ENCODE measurements around the gene RNF169.
A peak's percentile ranks its signal among the peaks of the same experiment; 100 is the strongest.
"Not testable (repeated sequence)": the region's sequence is repeated elsewhere in the genome, so short reads cannot be mapped to it uniquely, and the experiment has no call there.

The RNF169 gene

DNA sequence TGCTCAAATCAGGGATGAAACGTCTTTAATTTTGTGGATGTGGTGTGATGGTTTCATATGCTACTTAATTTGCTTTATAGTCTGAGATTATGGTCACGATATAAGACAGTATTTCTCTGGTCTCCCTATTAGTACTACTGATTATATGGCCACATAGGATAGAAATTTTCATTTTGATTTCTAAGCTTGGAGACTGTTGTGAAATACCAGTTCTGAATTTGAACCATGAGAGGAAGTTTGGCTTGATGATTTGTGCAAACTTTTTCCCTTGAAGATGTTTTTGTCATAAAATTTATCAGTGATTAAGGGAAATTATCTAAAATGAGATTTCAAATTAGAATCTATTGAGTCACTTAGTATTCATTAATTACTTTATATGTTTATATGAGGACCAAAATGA is 2.7 kb downstream of the RNF169 start:
- no peak for DNase-seq (ENCODE audit: insufficient read length)
- TF ChIP-seq TAF1 (IDR thresholded peaks at IDR 0.05; ENCODE audit: borderline replicate concordance, low read depth, low read length): no peak
- TF ChIP-seq POLR2AphosphoS5 (IDR thresholded peaks at IDR 0.05; ENCODE audit: low read depth, low read length): no peak
- no peak for TF ChIP-seq POLR2A (IDR thresholded peaks at IDR 0.05; ENCODE audit: low read depth, low read length)
- no peak for FAIRE-seq

DNA sequence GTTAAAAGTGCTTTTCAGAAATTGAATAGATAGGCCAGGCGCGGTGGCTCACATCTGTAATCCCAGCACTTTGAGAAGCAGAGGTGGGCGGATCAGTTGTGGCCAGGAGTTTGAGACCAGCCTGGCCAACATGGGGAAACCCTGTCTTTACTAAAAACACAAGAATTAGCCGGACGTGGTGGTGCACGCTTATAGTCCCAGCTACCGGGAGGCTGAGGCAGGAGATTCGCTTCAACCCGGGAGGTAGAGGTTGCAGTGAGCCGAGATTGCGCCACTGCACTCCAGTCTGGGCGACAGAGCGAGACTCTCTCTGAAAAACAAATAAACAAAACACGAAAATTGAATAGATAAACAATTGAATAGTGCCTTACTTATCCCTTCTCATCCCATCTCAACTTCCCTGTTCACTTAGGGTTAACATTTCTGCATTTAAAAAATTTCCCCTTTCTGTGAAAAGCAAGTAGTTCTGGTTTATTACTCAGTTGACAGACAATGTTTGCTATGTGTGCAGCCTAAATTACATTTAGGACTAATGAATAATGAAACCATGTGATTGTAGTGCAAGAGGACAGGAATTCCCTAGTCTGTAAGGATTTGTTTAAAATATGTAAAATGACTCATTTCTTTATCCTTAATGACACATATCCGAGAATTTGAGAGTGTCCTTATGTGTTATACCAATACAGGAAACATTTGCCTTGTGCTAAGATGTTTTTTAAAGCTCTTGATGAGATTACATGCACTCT is 6.0 kb downstream of the RNF169 start:
- FAIRE-seq: peak; percentile 61
- no peak; the same call in 1 of the 2 replicates for TF ChIP-seq POLR2A (IDR thresholded peaks at IDR 0.05; ENCODE audit: low read depth, low read length)
- TF ChIP-seq POLR2AphosphoS5 (IDR thresholded peaks at IDR 0.05; ENCODE audit: low read depth, low read length): no peak
- no peak for TF ChIP-seq TAF1 (IDR thresholded peaks at IDR 0.05; ENCODE audit: borderline replicate concordance, low read depth, low read length)
- no peak for DNase-seq (ENCODE audit: insufficient read length)

DNA sequence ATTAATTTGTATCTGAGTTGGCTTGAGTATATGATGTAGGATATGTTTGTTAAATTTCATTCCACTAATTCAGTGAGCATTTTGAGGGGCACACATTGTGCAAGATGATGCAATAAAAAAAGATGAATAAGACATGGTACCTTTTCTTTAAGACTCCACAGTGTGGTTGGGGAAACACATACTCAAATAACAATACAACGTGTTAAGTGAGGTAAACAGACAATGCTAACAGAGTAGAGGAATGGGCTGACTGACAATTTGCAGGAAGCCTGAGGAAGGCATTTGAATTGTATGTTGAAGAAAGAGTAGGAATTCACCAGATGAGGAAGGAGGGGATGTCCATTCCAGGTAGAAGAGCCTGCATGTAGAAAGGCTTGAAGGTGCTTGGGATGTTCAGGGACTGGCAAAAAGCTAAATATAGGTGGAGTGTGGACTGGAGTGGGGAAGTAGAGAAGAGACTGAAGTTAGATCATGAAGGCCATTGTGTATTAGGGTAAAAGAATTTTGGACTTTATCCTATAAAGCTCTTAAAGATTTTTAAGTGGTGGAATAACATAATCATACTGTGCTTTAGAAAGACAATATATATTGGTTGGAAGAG is 6.8 kb downstream of the RNF169 start:
- no peak for TF ChIP-seq POLR2A (IDR thresholded peaks at IDR 0.05; ENCODE audit: low read depth, low read length)
- no peak for TF ChIP-seq TAF1 (IDR thresholded peaks at IDR 0.05; ENCODE audit: borderline replicate concordance, low read depth, low read length)
- no peak for TF ChIP-seq POLR2AphosphoS5 (IDR thresholded peaks at IDR 0.05; ENCODE audit: low read depth, low read length)
- FAIRE-seq (peak; percentile 30), DNase-seq (ENCODE audit: insufficient read length) (no peak)

DNA sequence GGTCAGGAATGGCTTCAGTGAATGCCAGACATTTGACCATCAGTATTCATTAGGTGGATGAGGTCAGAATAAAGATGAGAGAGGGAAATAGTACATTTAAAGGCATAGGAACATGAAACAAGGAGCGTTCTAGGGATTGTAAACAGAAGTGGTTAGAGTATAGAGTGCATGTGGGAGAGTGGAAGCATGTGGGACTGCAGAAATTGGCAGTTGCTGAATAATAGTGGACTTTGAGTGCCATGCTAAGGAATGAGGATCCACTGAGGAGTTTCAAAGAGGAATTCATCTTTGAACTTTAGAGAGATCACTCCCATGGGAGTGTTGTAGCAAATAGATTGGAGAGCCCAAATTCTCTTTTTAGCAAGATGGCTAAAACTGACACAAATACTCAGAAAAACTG is 7.9 kb downstream of the RNF169 start:
- FAIRE-seq: no peak
- TF ChIP-seq TAF1 (IDR thresholded peaks at IDR 0.05; ENCODE audit: borderline replicate concordance, low read depth, low read length): no peak
- TF ChIP-seq POLR2A (IDR thresholded peaks at IDR 0.05; ENCODE audit: low read depth, low read length): no peak
- no peak for TF ChIP-seq POLR2AphosphoS5 (IDR thresholded peaks at IDR 0.05; ENCODE audit: low read depth, low read length)
- DNase-seq (ENCODE audit: insufficient read length): no peak

DNA sequence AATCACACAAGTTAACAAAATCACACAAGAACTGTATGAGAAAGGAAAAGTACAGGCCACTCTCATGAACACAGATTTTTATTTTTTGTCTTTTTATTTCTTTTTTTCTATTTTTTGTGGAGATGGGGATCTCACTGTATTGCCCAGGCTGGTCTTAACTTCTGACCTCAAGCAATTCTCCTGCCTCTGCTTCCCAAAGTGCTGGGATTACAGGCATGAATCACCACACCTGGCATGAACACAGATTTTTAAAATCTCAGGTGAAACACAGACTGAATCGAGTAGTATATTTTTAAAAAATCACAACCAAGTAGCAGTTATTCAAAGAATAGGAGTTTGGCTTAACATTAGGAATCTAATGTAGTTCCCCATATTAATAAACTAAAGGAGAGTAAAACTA is 18.3 kb downstream of the RNF169 start:
- FAIRE-seq (no peak), DNase-seq (ENCODE audit: insufficient read length) (no peak)
- TF ChIP-seq POLR2A (IDR thresholded peaks at IDR 0.05; ENCODE audit: low read depth, low read length): no peak
- TF ChIP-seq POLR2AphosphoS5 (IDR thresholded peaks at IDR 0.05; ENCODE audit: low read depth, low read length): no peak
- no peak for TF ChIP-seq TAF1 (IDR thresholded peaks at IDR 0.05; ENCODE audit: borderline replicate concordance, low read depth, low read length)

DNA sequence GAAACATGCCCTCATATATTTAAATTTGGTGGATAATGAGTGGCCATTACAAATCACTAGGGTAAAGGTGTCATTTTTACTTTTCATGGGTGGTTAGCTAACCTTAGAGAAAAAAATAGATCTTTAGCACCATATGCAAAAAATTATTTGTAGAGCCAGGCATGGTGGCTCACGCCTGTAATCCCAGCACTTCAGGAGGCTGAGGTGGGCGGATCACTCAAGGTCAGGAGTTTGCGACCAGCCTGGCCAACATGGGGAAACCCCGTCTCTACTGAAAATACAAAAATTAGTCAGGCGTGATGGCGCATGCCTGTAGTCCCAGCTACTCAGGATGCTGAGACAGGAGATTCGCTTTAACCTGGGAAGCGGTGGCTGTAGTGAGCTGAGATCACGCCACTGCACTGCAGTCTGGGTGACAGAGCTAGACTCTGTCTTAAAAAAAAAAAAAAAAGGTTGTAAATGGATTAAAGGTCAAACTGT is 19.6 kb downstream of the RNF169 start:
- not testable (repeated sequence) for DNase-seq (ENCODE audit: insufficient read length)
- peak; percentile 96 for FAIRE-seq

DNA sequence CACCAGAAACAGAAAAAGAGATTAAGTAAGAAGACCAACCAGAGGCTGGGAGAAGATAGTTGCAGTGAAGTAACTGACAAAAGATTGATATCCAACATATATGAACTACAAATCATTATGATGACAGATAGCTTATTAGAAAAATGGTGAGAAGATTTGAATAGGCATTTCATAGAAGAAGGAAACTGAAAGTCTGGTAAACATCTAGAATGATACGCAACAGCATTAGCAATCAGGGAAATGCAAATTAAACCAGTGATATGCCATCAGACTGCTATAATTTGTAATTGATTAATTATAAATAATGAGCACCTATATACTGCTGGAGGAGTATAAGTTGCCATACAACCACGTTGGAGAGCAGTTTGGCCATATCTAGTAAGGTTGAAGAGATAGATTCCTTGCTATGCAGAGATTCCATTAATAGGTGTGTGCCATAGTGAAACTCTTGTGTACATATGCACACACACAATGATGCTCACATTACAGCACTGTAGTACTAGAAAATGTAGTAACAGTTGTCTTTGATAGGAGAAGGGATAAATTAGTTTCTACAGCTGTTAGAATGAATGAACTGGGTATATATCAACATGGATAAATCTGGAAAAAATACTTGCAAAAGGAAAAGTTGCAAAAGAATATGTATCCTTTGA is 20.5 kb downstream of the RNF169 start:
- FAIRE-seq (peak; percentile 53), DNase-seq (ENCODE audit: insufficient read length) (no peak)
- TF ChIP-seq POLR2AphosphoS5 (IDR thresholded peaks at IDR 0.05; ENCODE audit: low read depth, low read length): no peak
- no peak for TF ChIP-seq TAF1 (IDR thresholded peaks at IDR 0.05; ENCODE audit: borderline replicate concordance, low read depth, low read length)
- no peak for TF ChIP-seq POLR2A (IDR thresholded peaks at IDR 0.05; ENCODE audit: low read depth, low read length)

DNA sequence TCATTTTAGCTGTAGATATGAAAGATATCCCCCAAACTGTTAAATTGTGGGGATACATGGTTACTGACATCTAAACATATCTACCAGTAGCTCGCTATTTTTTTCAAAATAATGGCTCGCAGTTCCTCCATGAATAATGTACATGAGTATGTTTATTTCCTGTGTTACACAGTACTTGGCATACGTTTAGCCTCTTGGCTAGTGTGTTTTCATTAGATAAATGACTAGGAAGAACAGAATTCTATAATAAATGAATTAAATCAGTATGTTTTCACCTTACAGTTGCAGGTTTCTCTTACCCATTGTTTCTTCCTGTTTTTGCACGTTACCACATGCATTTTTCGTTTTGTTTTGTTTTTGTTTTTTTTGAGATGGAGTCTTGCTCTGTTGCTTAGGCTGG is 21.8 kb downstream of the RNF169 start:
- TF ChIP-seq POLR2A (IDR thresholded peaks at IDR 0.05; ENCODE audit: low read depth, low read length): no peak
- no peak for TF ChIP-seq POLR2AphosphoS5 (IDR thresholded peaks at IDR 0.05; ENCODE audit: low read depth, low read length)
- no peak for TF ChIP-seq TAF1 (IDR thresholded peaks at IDR 0.05; ENCODE audit: borderline replicate concordance, low read depth, low read length)
- DNase-seq (ENCODE audit: insufficient read length): no peak

DNA sequence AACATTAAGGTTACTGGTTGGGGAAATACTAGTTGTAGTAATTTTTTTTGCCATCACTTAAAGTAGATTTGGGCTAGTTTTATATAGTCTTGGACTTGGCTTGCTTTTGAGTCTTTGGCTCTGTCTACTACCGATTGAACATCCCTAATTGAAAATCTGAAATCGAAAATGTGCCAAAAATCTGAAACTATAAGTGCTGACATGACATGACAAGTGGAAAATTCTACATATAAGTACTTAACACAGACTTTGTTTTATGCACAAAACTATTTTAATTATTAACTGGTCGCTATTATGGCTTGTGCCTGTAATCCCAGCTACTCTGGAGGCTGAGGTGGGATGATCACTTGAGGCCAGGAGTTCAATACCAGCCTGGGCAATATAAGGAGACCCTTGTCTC is 22.5 kb downstream of the RNF169 start:
- DNase-seq (ENCODE audit: insufficient read length): no peak
- peak; percentile 53 for FAIRE-seq

More for the DNA sequence above, 21.8 kb downstream of the RNF169 start:
- FAIRE-seq: no peak

DNA sequence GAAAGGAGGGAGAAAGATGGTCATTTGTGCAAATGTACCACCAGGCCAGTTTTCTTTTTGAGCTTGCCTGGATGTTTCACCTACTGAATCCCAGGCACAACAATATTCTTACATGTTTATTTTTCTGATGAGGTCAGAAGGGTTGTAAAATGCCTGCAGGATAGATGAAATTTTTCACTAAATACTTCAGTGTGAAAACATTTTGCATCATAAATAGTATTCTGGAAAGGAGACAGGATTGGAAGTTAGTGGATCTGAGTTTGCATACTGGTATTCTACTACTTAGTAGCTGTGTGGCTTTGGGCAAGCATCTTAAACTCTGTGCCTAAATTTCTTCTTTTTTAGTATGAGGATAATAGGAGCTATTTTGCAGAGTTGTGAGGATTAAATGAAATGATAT is 24.8 kb downstream of the RNF169 start:
- FAIRE-seq: no peak
- DNase-seq (ENCODE audit: insufficient read length): no peak
- no peak for TF ChIP-seq TAF1 (IDR thresholded peaks at IDR 0.05; ENCODE audit: borderline replicate concordance, low read depth, low read length)

More for the DNA sequence above, 22.5 kb downstream of the RNF169 start:
- TF ChIP-seq POLR2A (IDR thresholded peaks at IDR 0.05; ENCODE audit: low read depth, low read length) (no peak), POLR2AphosphoS5 (IDR thresholded peaks at IDR 0.05; ENCODE audit: low read depth, low read length) (no peak), TAF1 (IDR thresholded peaks at IDR 0.05; ENCODE audit: borderline replicate concordance, low read depth, low read length) (no peak)

DNA sequence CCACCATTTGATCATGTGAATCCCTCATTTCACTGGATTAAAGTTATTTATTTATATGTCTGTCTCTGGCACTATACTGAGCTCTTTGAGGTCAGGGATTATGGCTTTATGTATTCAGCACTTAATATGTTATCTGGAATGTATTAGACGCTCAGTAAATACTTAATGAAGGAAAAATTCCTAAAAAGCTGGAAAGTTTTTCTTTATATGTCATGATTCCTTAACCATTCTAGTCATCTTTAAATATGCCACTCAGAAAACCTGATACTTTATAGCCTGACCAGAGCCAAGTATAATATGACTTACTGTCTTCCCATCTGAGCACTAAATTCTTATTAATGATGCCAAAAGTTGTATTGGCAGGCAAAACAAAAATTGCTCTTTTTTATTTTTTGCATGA is 27.1 kb downstream of the RNF169 start:
- DNase-seq (ENCODE audit: insufficient read length) (no peak), FAIRE-seq (no peak)
- TF ChIP-seq TAF1 (IDR thresholded peaks at IDR 0.05; ENCODE audit: borderline replicate concordance, low read depth, low read length) (no peak), POLR2AphosphoS5 (IDR thresholded peaks at IDR 0.05; ENCODE audit: low read depth, low read length) (no peak), POLR2A (IDR thresholded peaks at IDR 0.05; ENCODE audit: low read depth, low read length) (no peak)

DNA sequence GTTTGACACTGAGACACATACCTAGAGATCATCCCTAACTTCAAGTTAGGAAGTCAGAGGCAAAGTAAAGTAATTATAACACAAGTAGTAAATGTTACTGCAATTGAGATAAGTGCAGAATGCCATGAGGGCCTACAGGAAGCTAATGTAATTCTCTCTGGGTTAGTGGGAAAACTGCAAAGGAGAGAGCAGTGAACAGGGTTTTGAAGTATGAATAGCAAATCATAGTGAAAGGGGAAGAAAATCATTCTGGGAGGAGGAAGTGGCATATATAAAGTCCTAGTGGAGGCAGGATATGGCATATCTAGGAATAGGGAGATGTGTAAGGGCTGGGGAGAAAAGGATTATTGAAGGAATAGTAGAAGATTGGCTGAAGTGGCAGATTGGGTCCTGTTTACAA is 27.9 kb downstream of the RNF169 start:
- DNase-seq (ENCODE audit: insufficient read length) (no peak), FAIRE-seq (no peak)
- TF ChIP-seq TAF1 (IDR thresholded peaks at IDR 0.05; ENCODE audit: borderline replicate concordance, low read depth, low read length) (no peak), POLR2A (IDR thresholded peaks at IDR 0.05; ENCODE audit: low read depth, low read length) (no peak), POLR2AphosphoS5 (IDR thresholded peaks at IDR 0.05; ENCODE audit: low read depth, low read length) (no peak)
